Mesendoderm (in vitro differentiated cells): Measurements from ENCODE around the gene C5.

Experiments
- DNase-seq: peaks from one replicate; pipeline ENCODE4 v3.0.0; 2013
- H2AK5ac ChIP-seq: 2 replicates; pipeline ENCODE4 v1.6.1; 2013; ENCODE audit warnings: low read length, inconsistent platforms
- H2BK120ac ChIP-seq: 2 replicates; pipeline ENCODE4 v1.6.1; 2013; ENCODE audit warnings: low read depth, mild to moderate bottlenecking, low read length, moderate library complexity, mixed read lengths
- H2BK15ac ChIP-seq: replicated peaks from 2 replicates; pipeline ENCODE4 v1.6.1; 2013; ENCODE audit warnings: low read depth, mild to moderate bottlenecking, moderate library complexity
- H2BK5ac ChIP-seq: 2 replicates; pipeline ENCODE4 v1.6.1; 2013; ENCODE audit warnings: low read length, inconsistent platforms
- H3K18ac ChIP-seq: 2 replicates; pipeline ENCODE4 v1.6.1; 2013; ENCODE audit warnings: mild to moderate bottlenecking, low read length, mixed read lengths
- H3K23ac ChIP-seq: one replicate; pipeline ENCODE4 v1.6.1; 2013; ENCODE audit warnings: low read length
- H3K27ac ChIP-seq: 2 replicates; pipeline ENCODE4 v1.5.1; 2013; ENCODE audit warnings: low read depth, mild to moderate bottlenecking, inconsistent platforms, low read length, moderate library complexity
- H3K27me3 ChIP-seq: 2 replicates; pipeline ENCODE4 v1.6.1; 2013; ENCODE audit warnings: low read length, control low read depth, mild to moderate bottlenecking, inconsistent platforms; ENCODE audit not compliant: insufficient read depth, poor library complexity
- H3K36me3 ChIP-seq: 2 replicates; pipeline ENCODE4 v1.6.1; 2013; ENCODE audit warnings: low read length, inconsistent platforms; ENCODE audit not compliant: control insufficient read depth, insufficient read depth
- H3K4ac ChIP-seq: one replicate; pipeline ENCODE4 v1.6.1; 2013; ENCODE audit warnings: low read depth, mild to moderate bottlenecking, low read length, moderate library complexity
- H3K4me1 ChIP-seq: 2 replicates; pipeline ENCODE4 v1.6.1; 2013; ENCODE audit warnings: low read depth, low read length, inconsistent platforms; ENCODE audit not compliant: control insufficient read depth
- H3K4me2 ChIP-seq: 2 replicates; pipeline ENCODE4 v1.6.1; 2013; ENCODE audit warnings: low read length
- H3K4me3 ChIP-seq: 2 replicates; pipeline ENCODE4 v1.5.1; 2013; ENCODE audit warnings: mild to moderate bottlenecking, low read length
- H3K56ac ChIP-seq: one replicate; pipeline ENCODE4 v1.6.1; 2013; ENCODE audit warnings: low read length
- H3K79me1 ChIP-seq: 2 replicates; pipeline ENCODE4 v1.6.1; 2013; ENCODE audit warnings: low read length, inconsistent platforms
- H3K79me2 ChIP-seq: 2 replicates; pipeline ENCODE4 v1.6.1; 2013; ENCODE audit warnings: mild to moderate bottlenecking, low read length; ENCODE audit not compliant: control insufficient read depth, insufficient read depth
- H3K9ac ChIP-seq: 2 replicates; pipeline ENCODE4 v1.6.1; 2013; ENCODE audit warnings: low read length, inconsistent platforms
- H4K5ac ChIP-seq: one replicate; pipeline ENCODE4 v1.6.1; 2013; ENCODE audit warnings: low read length
- H4K8ac ChIP-seq: one replicate; pipeline ENCODE4 v1.6.1; 2013; ENCODE audit warnings: low read depth, mild to moderate bottlenecking, control low read depth, low read length, moderate library complexity
- WGBS: extraction: QIAGEN DNeasy Blood & Tissue Kit; methylation state at CpG from one replicate; pipeline ENCODE4 v1.1.7; 2013; ENCODE audit warnings: low lambda C conversion rate, missing lambda C conversion rate; ENCODE audit not compliant: insufficient coverage; ENCODE audit errors: extremely low coverage; 5-methylcytosine and 5-hydroxymethylcytosine counted together

The C5 gene

GRCh38 chr9:120935383-120935857 is 114.7 kb downstream of the C5 start:
- Histone ChIP-seq H3K4ac (no peak overlapping the region), H3K79me1 (no peaks in the 10 kb centered on the region), H3K27me3 (no peaks in the 10 kb centered on the region), H3K36me3 (no peaks in the 10 kb centered on the region), H3K23ac (no peak overlapping the region), H3K56ac (no peak overlapping the region), H2BK120ac (no peak overlapping the region), H3K4me2 (no peak overlapping the region), H2BK15ac (no peak overlapping the region), H4K5ac (no peak overlapping the region), H3K27ac (no peak overlapping the region), H3K18ac (no peak overlapping the region), H2AK5ac (no peak overlapping the region), H4K8ac (no peak overlapping the region), H3K79me2 (no peaks in the 10 kb centered on the region), H2BK5ac (no peak overlapping the region), H3K4me1 (no peaks in the 10 kb centered on the region), H3K4me3 (no peak overlapping the region), H3K9ac (no peak overlapping the region)
- no CpG with 5 or more reads among the region's 4 CpGs for WGBS
- DNase-seq: no peak

- H2AK5ac ChIP-seq: no peak overlapping the region
- H3K4ac ChIP-seq: no peak overlapping the region
- no CpG with 5 or more reads among the region's 3 CpGs for WGBS
- H2BK5ac ChIP-seq: no peak overlapping the region
- H3K79me1 ChIP-seq: no peaks in the 10 kb centered on the region
- no peak overlapping the region for H3K27ac ChIP-seq
- no peak overlapping the region for H4K5ac ChIP-seq
- H3K23ac ChIP-seq: no peak overlapping the region
- H3K4me1 ChIP-seq: no peaks in the 10 kb centered on the region
- no peak overlapping the region for H2BK15ac ChIP-seq
- H3K79me2 ChIP-seq: no peaks in the 10 kb centered on the region
- H3K36me3 ChIP-seq: no peaks in the 10 kb centered on the region
- no peak overlapping the region for H3K4me3 ChIP-seq
- H3K27me3 ChIP-seq: no peaks in the 10 kb centered on the region
- no peak overlapping the region for H2BK120ac ChIP-seq
- H4K8ac ChIP-seq: no peak overlapping the region
- H3K56ac ChIP-seq: no peak overlapping the region
- H3K4me2 ChIP-seq: no peak overlapping the region
- H3K9ac ChIP-seq: no peak overlapping the region
- H3K18ac ChIP-seq: no peak overlapping the region
- no peak for DNase-seq
These were observed 115.8 kb downstream of the C5 start for GRCh38 chr9:120934281-120934680.

- H3K4ac ChIP-seq: no peak overlapping the region
- H3K27ac ChIP-seq: no peak overlapping the region
- H2BK120ac ChIP-seq: no peak overlapping the region
- H3K18ac ChIP-seq: no peak overlapping the region
- H3K4me3 ChIP-seq: no peak overlapping the region
- no peak overlapping the region for H3K9ac ChIP-seq
- no peak overlapping the region for H2BK5ac ChIP-seq
- no peak overlapping the region for H2AK5ac ChIP-seq
- H2BK15ac ChIP-seq: no peak overlapping the region
- H3K56ac ChIP-seq: no peak overlapping the region
- no CpG with 5 or more reads among the region's 8 CpGs for WGBS
- H3K4me2 ChIP-seq: no peak overlapping the region
- no peak overlapping the region for H4K8ac ChIP-seq
- H3K36me3 ChIP-seq: no peaks in the 10 kb centered on the region
- H3K23ac ChIP-seq: no peak overlapping the region
- no peak for DNase-seq
- no peaks in the 10 kb centered on the region for H3K27me3 ChIP-seq
- no peak overlapping the region for H4K5ac ChIP-seq
- H3K79me1 ChIP-seq: no peaks in the 10 kb centered on the region
- no peaks in the 10 kb centered on the region for H3K79me2 ChIP-seq
- H3K4me1 ChIP-seq: no peaks in the 10 kb centered on the region
These were observed 116.6 kb downstream of the C5 start for GRCh38 chr9:120933310-120934055.

GRCh38 chr9:120932086-120932823 is 117.8 kb downstream of the C5 start:
- no CpG with 5 or more reads among the region's 6 CpGs for WGBS
- H3K79me2 ChIP-seq: no peaks in the 10 kb centered on the region
- H3K56ac ChIP-seq: no peak overlapping the region
- H4K5ac ChIP-seq: no peak overlapping the region
- H3K4ac ChIP-seq: no peak overlapping the region
- no peak overlapping the region for H4K8ac ChIP-seq
- H3K79me1 ChIP-seq: no peaks in the 10 kb centered on the region
- no peak overlapping the region for H2AK5ac ChIP-seq
- H3K4me2 ChIP-seq: no peak overlapping the region
- no peaks in the 10 kb centered on the region for H3K27me3 ChIP-seq
- H2BK5ac ChIP-seq: no peak overlapping the region
- H3K4me3 ChIP-seq: no peak overlapping the region
- H3K4me1 ChIP-seq: no peaks in the 10 kb centered on the region
- H3K36me3 ChIP-seq: no peaks in the 10 kb centered on the region
- DNase-seq: no peak
- H3K9ac ChIP-seq: no peak overlapping the region
- H3K23ac ChIP-seq: no peak overlapping the region
- H3K27ac ChIP-seq: no peak overlapping the region
- H2BK120ac ChIP-seq: no peak overlapping the region
- no peak overlapping the region for H2BK15ac ChIP-seq
- H3K18ac ChIP-seq: no peak overlapping the region

- Histone ChIP-seq H3K27me3 (no peaks in the 10 kb centered on the region), H2BK120ac (no peak overlapping the region), H3K36me3 (no peaks in the 10 kb centered on the region), H3K56ac (no peak overlapping the region), H3K4me2 (no peak overlapping the region), H3K4me3 (no peak overlapping the region), H4K8ac (no peak overlapping the region), H3K4ac (no peak overlapping the region), H3K18ac (no peak overlapping the region), H4K5ac (no peak overlapping the region), H2BK15ac (no peak overlapping the region), H3K79me1 (no peaks in the 10 kb centered on the region), H3K23ac (no peak overlapping the region), H2AK5ac (no peak overlapping the region), H3K4me1 (no peaks in the 10 kb centered on the region), H2BK5ac (no peak overlapping the region), H3K79me2 (no peaks in the 10 kb centered on the region), H3K27ac (no peak overlapping the region), H3K9ac (no peak overlapping the region)
- WGBS: no CpG with 5 or more reads among the region's 4 CpGs
- DNase-seq: no peak
These were observed 118.6 kb downstream of the C5 start for GRCh38 chr9:120931231-120932085.
